Measurements from ENCODE around the gene ZBTB3. TPM values are rescaled to one million over a fixed set of nuclear protein-coding genes. Genes with fewer than 3 reads are reported as not detected.

ZBTB3 gene
- total and polyA plus RNA-seq, 2 of the 13 experiments (the other 11 are each of a cell fraction or from before 2014, with no cell fraction given) = 3.4 to 5.2 TPM

DNA sequence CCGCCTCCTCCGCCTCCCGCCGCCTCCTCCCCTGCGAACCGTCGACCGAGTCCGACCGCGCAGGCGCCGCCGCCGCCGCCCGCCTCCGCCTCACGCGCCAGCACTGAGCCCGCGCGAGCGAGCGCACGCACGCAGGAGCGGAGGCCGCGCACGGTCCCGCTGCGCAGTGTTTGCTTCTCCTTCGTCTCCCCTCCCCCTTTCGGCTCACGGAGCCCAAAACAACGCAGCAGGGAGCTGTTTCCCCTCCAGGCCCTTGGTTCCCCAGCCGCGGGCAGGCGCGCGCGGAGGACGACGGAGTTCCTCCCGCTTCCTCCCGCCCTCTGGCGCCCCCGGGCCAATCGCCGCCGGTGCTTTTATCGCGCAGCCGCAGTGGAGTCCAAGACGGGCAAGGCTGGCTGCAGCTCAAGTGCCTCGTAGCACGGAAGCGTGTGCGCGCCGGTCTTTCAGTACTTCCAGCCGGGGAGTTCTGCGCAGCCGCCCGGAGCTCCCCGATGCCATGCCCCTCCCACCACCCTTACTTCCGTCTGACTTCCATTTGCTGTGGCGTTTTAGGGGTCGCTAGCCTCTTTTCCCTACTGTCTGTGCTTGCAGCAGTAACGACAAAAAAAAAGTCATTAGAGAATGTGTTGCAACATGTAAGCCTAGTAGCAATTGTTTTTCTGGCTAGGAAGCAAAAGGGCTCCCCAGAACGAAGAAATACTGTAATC, 26.6 kb downstream of the ZBTB3 start, which contains the start of gene HNRNPUL2 (continued):
- TF ChIP-seq, protein P1, sequence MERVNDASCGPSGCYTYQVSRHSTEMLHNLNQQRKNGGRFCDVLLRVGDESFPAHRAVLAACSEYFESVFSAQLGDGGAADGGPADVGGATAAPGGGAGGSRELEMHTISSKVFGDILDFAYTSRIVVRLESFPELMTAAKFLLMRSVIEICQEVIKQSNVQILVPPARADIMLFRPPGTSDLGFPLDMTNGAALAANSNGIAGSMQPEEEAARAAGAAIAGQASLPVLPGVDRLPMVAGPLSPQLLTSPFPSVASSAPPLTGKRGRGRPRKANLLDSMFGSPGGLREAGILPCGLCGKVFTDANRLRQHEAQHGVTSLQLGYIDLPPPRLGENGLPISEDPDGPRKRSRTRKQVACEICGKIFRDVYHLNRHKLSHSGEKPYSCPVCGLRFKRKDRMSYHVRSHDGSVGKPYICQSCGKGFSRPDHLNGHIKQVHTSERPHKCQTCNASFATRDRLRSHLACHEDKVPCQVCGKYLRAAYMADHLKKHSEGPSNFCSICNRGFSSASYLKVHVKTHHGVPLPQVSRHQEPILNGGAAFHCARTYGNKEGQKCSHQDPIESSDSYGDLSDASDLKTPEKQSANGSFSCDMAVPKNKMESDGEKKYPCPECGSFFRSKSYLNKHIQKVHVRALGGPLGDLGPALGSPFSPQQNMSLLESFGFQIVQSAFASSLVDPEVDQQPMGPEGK (CRISPR knock-in tag; IDR thresholded peaks at IDR 0.05) = peak; percentile 37
- no peak for TF ChIP-seq NR1H2 (CRISPR knock-in tag; IDR thresholded peaks at IDR 0.05; ENCODE audit: borderline replicate concordance, low read depth)
- TF ChIP-seq IRF2 (CRISPR knock-in tag; IDR thresholded peaks at IDR 0.05) = peak; percentile 90
- peak; percentile 94 for TF ChIP-seq DMAP1 (CRISPR knock-in tag; IDR thresholded peaks at IDR 0.05)
- peak; percentile 47; the same call in 1 of the 2 replicates for TF ChIP-seq ZNF614 (CRISPR knock-in tag; IDR thresholded peaks at IDR 0.05; ENCODE audit: borderline replicate concordance)
- TF ChIP-seq, protein P2, sequence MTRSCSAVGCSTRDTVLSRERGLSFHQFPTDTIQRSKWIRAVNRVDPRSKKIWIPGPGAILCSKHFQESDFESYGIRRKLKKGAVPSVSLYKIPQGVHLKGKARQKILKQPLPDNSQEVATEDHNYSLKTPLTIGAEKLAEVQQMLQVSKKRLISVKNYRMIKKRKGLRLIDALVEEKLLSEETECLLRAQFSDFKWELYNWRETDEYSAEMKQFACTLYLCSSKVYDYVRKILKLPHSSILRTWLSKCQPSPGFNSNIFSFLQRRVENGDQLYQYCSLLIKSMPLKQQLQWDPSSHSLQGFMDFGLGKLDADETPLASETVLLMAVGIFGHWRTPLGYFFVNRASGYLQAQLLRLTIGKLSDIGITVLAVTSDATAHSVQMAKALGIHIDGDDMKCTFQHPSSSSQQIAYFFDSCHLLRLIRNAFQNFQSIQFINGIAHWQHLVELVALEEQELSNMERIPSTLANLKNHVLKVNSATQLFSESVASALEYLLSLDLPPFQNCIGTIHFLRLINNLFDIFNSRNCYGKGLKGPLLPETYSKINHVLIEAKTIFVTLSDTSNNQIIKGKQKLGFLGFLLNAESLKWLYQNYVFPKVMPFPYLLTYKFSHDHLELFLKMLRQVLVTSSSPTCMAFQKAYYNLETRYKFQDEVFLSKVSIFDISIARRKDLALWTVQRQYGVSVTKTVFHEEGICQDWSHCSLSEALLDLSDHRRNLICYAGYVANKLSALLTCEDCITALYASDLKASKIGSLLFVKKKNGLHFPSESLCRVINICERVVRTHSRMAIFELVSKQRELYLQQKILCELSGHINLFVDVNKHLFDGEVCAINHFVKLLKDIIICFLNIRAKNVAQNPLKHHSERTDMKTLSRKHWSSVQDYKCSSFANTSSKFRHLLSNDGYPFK (CRISPR knock-in tag; IDR thresholded peaks at IDR 0.05; ENCODE audit: borderline replicate concordance) = peak; percentile 30; the same call in 1 of the 2 replicates
- no peak; the same call in 1 of the 2 replicates for TF ChIP-seq REXO4 (CRISPR knock-in tag; IDR thresholded peaks at IDR 0.05; ENCODE audit: borderline replicate concordance)
- TF ChIP-seq ZNF501 (CRISPR knock-in tag; IDR thresholded peaks at IDR 0.05) = peak; percentile 82
- TF ChIP-seq, protein P3, sequence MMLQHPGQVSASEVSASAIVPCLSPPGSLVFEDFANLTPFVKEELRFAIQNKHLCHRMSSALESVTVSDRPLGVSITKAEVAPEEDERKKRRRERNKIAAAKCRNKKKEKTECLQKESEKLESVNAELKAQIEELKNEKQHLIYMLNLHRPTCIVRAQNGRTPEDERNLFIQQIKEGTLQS (CRISPR knock-in tag; IDR thresholded peaks at IDR 0.05) = no peak
- TF ChIP-seq ZNF350 (CRISPR knock-in tag; IDR thresholded peaks at IDR 0.05; ENCODE audit: borderline replicate concordance, low read depth) = peak; percentile 58; the same call in 1 of the 2 replicates
- TF ChIP-seq ZNF883 (CRISPR knock-in tag; IDR thresholded peaks at IDR 0.05; ENCODE audit: not compliant biosample characterization) = peak; percentile 57
- TF ChIP-seq, protein P4, sequence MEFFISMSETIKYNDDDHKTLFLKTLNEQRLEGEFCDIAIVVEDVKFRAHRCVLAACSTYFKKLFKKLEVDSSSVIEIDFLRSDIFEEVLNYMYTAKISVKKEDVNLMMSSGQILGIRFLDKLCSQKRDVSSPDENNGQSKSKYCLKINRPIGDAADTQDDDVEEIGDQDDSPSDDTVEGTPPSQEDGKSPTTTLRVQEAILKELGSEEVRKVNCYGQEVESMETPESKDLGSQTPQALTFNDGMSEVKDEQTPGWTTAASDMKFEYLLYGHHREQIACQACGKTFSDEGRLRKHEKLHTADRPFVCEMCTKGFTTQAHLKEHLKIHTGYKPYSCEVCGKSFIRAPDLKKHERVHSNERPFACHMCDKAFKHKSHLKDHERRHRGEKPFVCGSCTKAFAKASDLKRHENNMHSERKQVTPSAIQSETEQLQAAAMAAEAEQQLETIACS (CRISPR knock-in tag; IDR thresholded peaks at IDR 0.05) = peak; percentile 91
- TF ChIP-seq, protein P5, sequence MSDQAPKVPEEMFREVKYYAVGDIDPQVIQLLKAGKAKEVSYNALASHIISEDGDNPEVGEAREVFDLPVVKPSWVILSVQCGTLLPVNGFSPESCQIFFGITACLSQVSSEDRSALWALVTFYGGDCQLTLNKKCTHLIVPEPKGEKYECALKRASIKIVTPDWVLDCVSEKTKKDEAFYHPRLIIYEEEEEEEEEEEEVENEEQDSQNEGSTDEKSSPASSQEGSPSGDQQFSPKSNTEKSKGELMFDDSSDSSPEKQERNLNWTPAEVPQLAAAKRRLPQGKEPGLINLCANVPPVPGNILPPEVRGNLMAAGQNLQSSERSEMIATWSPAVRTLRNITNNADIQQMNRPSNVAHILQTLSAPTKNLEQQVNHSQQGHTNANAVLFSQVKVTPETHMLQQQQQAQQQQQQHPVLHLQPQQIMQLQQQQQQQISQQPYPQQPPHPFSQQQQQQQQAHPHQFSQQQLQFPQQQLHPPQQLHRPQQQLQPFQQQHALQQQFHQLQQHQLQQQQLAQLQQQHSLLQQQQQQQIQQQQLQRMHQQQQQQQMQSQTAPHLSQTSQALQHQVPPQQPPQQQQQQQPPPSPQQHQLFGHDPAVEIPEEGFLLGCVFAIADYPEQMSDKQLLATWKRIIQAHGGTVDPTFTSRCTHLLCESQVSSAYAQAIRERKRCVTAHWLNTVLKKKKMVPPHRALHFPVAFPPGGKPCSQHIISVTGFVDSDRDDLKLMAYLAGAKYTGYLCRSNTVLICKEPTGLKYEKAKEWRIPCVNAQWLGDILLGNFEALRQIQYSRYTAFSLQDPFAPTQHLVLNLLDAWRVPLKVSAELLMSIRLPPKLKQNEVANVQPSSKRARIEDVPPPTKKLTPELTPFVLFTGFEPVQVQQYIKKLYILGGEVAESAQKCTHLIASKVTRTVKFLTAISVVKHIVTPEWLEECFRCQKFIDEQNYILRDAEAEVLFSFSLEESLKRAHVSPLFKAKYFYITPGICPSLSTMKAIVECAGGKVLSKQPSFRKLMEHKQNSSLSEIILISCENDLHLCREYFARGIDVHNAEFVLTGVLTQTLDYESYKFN (CRISPR knock-in tag; conservative IDR thresholded peaks at IDR 0.05) = peak; percentile 62
- TF ChIP-seq ZNF703 (CRISPR knock-in tag; IDR thresholded peaks at IDR 0.05; ENCODE audit: borderline replicate concordance) = no peak
- TF ChIP-seq MLLT10 (CRISPR knock-in tag; IDR thresholded peaks at IDR 0.05) = no peak
- no peak for TF ChIP-seq ZNF235 (CRISPR knock-in tag; IDR thresholded peaks at IDR 0.05; ENCODE audit: borderline replicate concordance)
